H1 (cell line): ENCODE measurements around the gene TAOK1. TPM values are rescaled to one million over a fixed set of nuclear protein-coding genes. Genes with fewer than 3 reads are reported as not detected.

Source experiments
- polyA plus RNA-seq, 7 experiments: library from polyadenylated mRNA; depleted of rRNA in 3 of 7; stranded (reverse) in 5 of 7; unstranded in 2 of 7; fragments of >200 nt in 5 of 7; fragments of 200-250 nt in 2 of 7; gene quantifications; 1 replicate in 5 of 7; 2 replicates in 1 of 7; 4 replicates in 1 of 7; pipeline versions ENCODE4 v1.2.1 to v1.2.3, GENCODE V29; 2011 to 2013; ENCODE audit warnings: missing spikeins in 2 of 7, mixed read lengths in 2 of 7
- total RNA-seq: library from RNA; stranded (reverse); fragmentation: NEBNext Ultra II Directional; extraction: Animal tissue kit (Norgen Biotek cat#: 25700); gene quantifications from 2 replicates; pipeline ENCODE4 v1.2.1, GENCODE V29; 2021
- TF ChIP-seq, protein P1 (sequence below): IDR thresholded peaks from 2 replicates; pipeline ENCODE4 v1.6.1; 2012; ENCODE audit warnings: low read length, inconsistent platforms

The TAOK1 gene
- total and polyA plus RNA-seq, 2 of the 8 experiments (the other 6 are each of a cell fraction or from before 2014, with no cell fraction given): 12.2 to 90.6 TPM

DNA sequence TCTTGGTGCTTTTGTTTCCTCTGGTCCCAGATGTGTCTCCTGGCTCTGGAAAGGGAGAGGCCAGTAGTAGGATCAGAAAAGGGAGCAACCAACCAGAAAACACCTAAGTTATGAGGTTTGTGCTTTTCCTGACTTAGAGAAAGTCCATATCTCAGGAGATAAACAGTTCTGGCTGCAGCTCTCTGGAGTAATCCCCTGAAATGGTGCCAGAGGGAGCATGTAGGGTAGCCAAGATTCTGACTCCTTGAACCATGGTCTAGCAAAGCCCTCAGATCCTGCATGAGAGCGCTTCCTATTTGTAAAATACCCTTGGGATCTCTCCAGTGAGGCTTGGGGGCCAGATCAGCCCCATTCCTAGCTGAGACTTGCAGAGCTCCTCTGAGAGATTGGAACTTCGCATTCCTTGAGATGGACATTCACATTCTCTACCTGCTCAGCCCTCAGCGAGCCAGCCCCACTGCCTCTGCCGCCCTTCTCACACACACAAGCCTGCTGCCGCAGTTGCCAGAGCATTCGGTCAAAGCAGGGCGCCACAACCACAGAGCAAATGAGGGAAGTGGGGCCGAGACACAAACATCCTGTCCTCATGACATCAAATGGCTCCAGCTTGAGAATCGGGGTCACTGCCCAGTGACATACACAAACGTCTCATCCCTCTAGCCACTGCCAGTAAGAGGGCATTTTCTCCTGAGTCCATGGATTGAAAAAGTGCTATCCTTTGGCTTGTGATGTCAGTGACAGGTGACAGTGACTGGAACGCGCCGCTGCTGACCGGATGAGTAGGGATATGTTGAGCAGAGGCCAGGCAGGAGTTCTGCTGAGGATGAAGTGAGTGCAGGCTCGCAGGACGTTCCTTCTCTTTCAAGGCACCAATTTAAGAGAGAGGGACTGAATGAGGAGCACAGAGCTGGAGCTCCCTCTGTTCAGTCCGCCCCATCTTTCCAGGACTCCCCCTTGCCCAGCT is 171.7 kb downstream of the TAOK1 start (continued):
- TF ChIP-seq, protein P1, sequence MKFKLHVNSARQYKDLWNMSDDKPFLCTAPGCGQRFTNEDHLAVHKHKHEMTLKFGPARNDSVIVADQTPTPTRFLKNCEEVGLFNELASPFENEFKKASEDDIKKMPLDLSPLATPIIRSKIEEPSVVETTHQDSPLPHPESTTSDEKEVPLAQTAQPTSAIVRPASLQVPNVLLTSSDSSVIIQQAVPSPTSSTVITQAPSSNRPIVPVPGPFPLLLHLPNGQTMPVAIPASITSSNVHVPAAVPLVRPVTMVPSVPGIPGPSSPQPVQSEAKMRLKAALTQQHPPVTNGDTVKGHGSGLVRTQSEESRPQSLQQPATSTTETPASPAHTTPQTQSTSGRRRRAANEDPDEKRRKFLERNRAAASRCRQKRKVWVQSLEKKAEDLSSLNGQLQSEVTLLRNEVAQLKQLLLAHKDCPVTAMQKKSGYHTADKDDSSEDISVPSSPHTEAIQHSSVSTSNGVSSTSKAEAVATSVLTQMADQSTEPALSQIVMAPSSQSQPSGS: no peak
- TF ChIP-seq, all 59 proteins: peak for 0
